MM.1S (cell line): ENCODE measurements around the gene FEM1C.

Experiments used
- EZH2 ChIP-seq: fragments of 300-600 bp; sonication (generic); optimal IDR thresholded peaks from 2 replicates; pipeline ENCODE3; 2017; ENCODE audit warnings: low read depth, mild to moderate bottlenecking, antibody characterized with exemption, low read length, mixed read lengths
- EZH2phosphoT487 ChIP-seq: fragments of 300-600 bp; sonication (generic); IDR thresholded peaks from 2 replicates; pipeline ENCODE4 v1.6.1; 2018; ENCODE audit warnings: antibody characterized with exemption, low read length
- TF ChIP-seq, protein P1 (sequence below): fragments of 300-600 bp; sonication (generic); IDR thresholded peaks from 2 replicates; pipeline ENCODE4 v1.5.1; 2016; ENCODE audit warnings: antibody characterized with exemption, low read length, mixed read lengths

DNA sequence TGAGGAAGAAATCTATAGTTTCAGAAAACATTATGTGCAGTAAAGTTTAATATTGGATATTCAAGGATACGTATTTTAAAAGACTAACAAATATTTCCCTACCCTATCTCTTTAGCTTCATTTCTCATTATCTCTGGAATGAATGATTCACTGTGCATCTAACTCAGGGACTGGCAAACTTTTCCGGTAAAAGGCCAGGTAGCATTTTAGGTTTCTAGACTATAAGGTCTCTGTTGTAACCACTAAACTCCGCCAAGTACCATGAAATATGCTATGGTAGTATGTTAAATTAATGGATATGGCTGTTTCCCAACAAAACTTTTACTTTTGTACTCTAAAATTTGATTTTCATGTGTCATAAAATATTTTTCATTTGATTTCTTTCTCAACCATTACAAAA, 13.2 kb downstream of the FEM1C start:
- TF ChIP-seq, protein P1, sequence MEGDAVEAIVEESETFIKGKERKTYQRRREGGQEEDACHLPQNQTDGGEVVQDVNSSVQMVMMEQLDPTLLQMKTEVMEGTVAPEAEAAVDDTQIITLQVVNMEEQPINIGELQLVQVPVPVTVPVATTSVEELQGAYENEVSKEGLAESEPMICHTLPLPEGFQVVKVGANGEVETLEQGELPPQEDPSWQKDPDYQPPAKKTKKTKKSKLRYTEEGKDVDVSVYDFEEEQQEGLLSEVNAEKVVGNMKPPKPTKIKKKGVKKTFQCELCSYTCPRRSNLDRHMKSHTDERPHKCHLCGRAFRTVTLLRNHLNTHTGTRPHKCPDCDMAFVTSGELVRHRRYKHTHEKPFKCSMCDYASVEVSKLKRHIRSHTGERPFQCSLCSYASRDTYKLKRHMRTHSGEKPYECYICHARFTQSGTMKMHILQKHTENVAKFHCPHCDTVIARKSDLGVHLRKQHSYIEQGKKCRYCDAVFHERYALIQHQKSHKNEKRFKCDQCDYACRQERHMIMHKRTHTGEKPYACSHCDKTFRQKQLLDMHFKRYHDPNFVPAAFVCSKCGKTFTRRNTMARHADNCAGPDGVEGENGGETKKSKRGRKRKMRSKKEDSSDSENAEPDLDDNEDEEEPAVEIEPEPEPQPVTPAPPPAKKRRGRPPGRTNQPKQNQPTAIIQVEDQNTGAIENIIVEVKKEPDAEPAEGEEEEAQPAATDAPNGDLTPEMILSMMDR, result no peak
- TF ChIP-seq EZH2phosphoT487 (no peak), EZH2 (no peak)
